Stomach (tissue), 9 donors: Measurements from ENCODE around the gene XYLT1. TPM values are rescaled to one million over a fixed set of nuclear protein-coding genes. Genes with fewer than 3 reads are reported as not detected.

Experiments
- DNase-seq, 2 donors: peaks; one replicate each; pipeline versions ENCODE4 v3.0.0 to v3.0.0-alpha.2; 2013 to 2019
- H3K27ac ChIP-seq, 5 donors: fragments of 200-600 bp in 4 of 5; sonication (generic) in 4 of 5; one replicate each; pipeline ENCODE4 v1.5.1; 2013 to 2019; ENCODE audit warnings: mild to moderate bottlenecking in 1 of 5, moderate library complexity in 1 of 5
- H3K27me3 ChIP-seq, 3 donors: fragments of 200-600 bp; sonication (generic); one replicate each; pipeline ENCODE4 v1.5.1; 2017 to 2019; ENCODE audit warnings: mixed run types in 1 of 3
- H3K36me3 ChIP-seq, 4 donors: fragments of 200-600 bp; sonication (generic); 1 replicate in 3 of 4; 2 replicates in 1 of 4; pipeline ENCODE4 v1.5.1; 2016 to 2019
- H3K4me1 ChIP-seq, 4 donors: fragments of 200-600 bp; sonication (generic); one replicate each; pipeline ENCODE4 v1.5.1; 2016 to 2019
- H3K4me3 ChIP-seq, 4 donors: fragments of 200-600 bp; sonication (generic) in 3 of 4; one replicate each; pipeline ENCODE4 v1.5.1; 2016 to 2019; ENCODE audit warnings: mild to moderate bottlenecking in 1 of 4
- H3K9me3 ChIP-seq, 4 donors: fragments of 200-600 bp; sonication (generic); one replicate each; pipeline ENCODE4 v1.5.1; 2016 to 2019
- CTCF ChIP-seq, 7 experiments: fragments of 450-650 bp in 4 of 7; fragments of 200-600 bp in 3 of 7; sonication (generic) in 3 of 7; IDR thresholded peaks; one replicate each; pipeline ENCODE4 v1.5.1; 2016 to 2019; ENCODE audit warnings: antibody characterized with exemption in 7 of 7, control low read depth in 2 of 7, mild to moderate bottlenecking in 1 of 7
- EP300 ChIP-seq: sonication (generic); formaldehyde crosslinking; IDR thresholded peaks from one replicate; pipeline ENCODE4 v1.6.1; 2017; ENCODE audit warnings: antibody characterized with exemption
- POLR2A ChIP-seq, 4 donors: fragments of 450-650 bp; IDR thresholded peaks; one replicate each; pipeline ENCODE4 v1.6.1; 2016; ENCODE audit warnings: antibody characterized with exemption in 4 of 4, control low read depth in 2 of 4, mild to moderate bottlenecking in 1 of 4, moderate library complexity in 1 of 4
- POLR2AphosphoS5 ChIP-seq, 3 donors: sonication (generic); formaldehyde crosslinking; IDR thresholded peaks; one replicate each; pipeline ENCODE4 v1.6.1; 2016; ENCODE audit warnings: antibody characterized with exemption in 3 of 3
- WGBS, 5 donors: extraction: QIAGEN DNeasy Blood & Tissue Kit in 3 of 5; methylation state at CpG; one replicate each; pipeline versions ENCODE4 v1.1.5 to v1.1.7; 2013 to 2018; 5-methylcytosine and 5-hydroxymethylcytosine counted together
- intact Hi-C: fragments of 100-400 bp; cut with DNase I; formaldehyde crosslinking; loops from one replicate; pipeline ENCODE4 v1.15.1; 2023; ENCODE audit warnings: low total_unique reads
- polyA plus RNA-seq, 3 donors: library from polyadenylated mRNA; stranded (reverse); fragments of 200-250 nt; gene quantifications; one replicate each; pipeline ENCODE4 v1.2.3, GENCODE V29; 2013
- total RNA-seq, 5 donors: library from RNA; depleted of rRNA; stranded (reverse); fragments of >200 nt; gene quantifications; one replicate each; pipeline versions ENCODE4 v1.1.0 to v1.2.3, GENCODE V29; 2014 to 2016
- donor health status: healthy with polysubstance abuse.
- donor health status: Bipolar disorder and iron deficiency.
- donor health status: healthy.

The XYLT1 gene
- total and polyA plus RNA-seq, 8 donors = 0.87 to 59.5 (median 9.5) TPM

GRCh38 chr16:17076092-17076754 lies 394.5 kb downstream of the XYLT1 start:
- H3K27me3 ChIP-seq = peaks cover 0 to 13% (median 0%) of the 10 kb centered on the region in 3 donors
- H3K4me3 ChIP-seq = no peak overlapping the region
- no peaks in the 10 kb centered on the region for H3K9me3 ChIP-seq
- TF ChIP-seq CTCF (IDR thresholded peaks at IDR 0.05) (no peak), EP300 (no peak), POLR2A (IDR thresholded peaks at IDR 0.05) (no peak), POLR2AphosphoS5 (IDR thresholded peaks at IDR 0.05) (no peak)
- no peak overlapping the region for H3K27ac ChIP-seq
- DNase-seq = peak in 1 of 2 donors; percentile 10
- intact Hi-C loops = no loop called here
- H3K4me1 ChIP-seq = peaks cover 0 to under 1% (median 0%) of the 10 kb centered on the region in 4 donors
- WGBS, 5 donors = 57 to 73% (median 62%) methylated on average over 9 of the region's 9 CpGs
- no peaks in the 10 kb centered on the region for H3K36me3 ChIP-seq

- Histone ChIP-seq H3K27ac (no peak overlapping the region), H3K9me3 (no peaks in the 10 kb centered on the region), H3K4me3 (no peak overlapping the region), H3K27me3 (peaks cover 0 to 17% (median 0%) of the 10 kb centered on the region in 3 donors), H3K36me3 (no peaks in the 10 kb centered on the region), H3K4me1 (peaks cover 0 to 7% (median 0%) of the 10 kb centered on the region in 4 donors)
- 67 to 88% (median 79%) methylated on average over 2 of the region's 2 CpGs for WGBS, 5 donors
- no peak for DNase-seq
- TF ChIP-seq CTCF (IDR thresholded peaks at IDR 0.05) (no peak), POLR2A (IDR thresholded peaks at IDR 0.05) (no peak)
- intact Hi-C loops = no loop called here
These were observed 398.7 kb downstream of the XYLT1 start for GRCh38 chr16:17072104-17072503.

- TF ChIP-seq POLR2AphosphoS5 (IDR thresholded peaks at IDR 0.05) (no peak), EP300 (no peak), CTCF (IDR thresholded peaks at IDR 0.05) (no peak), POLR2A (IDR thresholded peaks at IDR 0.05) (no peak)
- Histone ChIP-seq H3K4me3 (peak overlapping the region in 1 of 4 donors; percentile 15), H3K27ac (no peak overlapping the region), H3K36me3 (no peaks in the 10 kb centered on the region), H3K9me3 (no peaks in the 10 kb centered on the region), H3K27me3 (peaks cover 0 to 15% (median 0%) of the 10 kb centered on the region in 3 donors), H3K4me1 (peaks cover 0 to 7% (median 0%) of the 10 kb centered on the region in 4 donors)
- intact Hi-C loops = no loop called here
- 28 to 41% (median 32%) methylated on average over 13 to 16 of the region's 16 CpGs for WGBS, 5 donors
- DNase-seq = peak; percentile 49 to 73
These were observed 399.7 kb downstream of the XYLT1 start for GRCh38 chr16:17070882-17071592.

- Histone ChIP-seq H3K36me3 (no peaks in the 10 kb centered on the region), H3K4me3 (no peak overlapping the region), H3K27me3 (peaks cover 0 to 7% (median 0%) of the 10 kb centered on the region in 3 donors), H3K27ac (no peak overlapping the region), H3K4me1 (peaks cover 0 to 7% (median 0%) of the 10 kb centered on the region in 4 donors), H3K9me3 (no peaks in the 10 kb centered on the region)
- intact Hi-C loops = no loop called here
- DNase-seq = no peak
- no peak for TF ChIP-seq EP300
- no peak for TF ChIP-seq POLR2A (IDR thresholded peaks at IDR 0.05)
- no peak for TF ChIP-seq POLR2AphosphoS5 (IDR thresholded peaks at IDR 0.05)
- no peak for TF ChIP-seq CTCF (IDR thresholded peaks at IDR 0.05)
- whole genome bisulfite sequencing, 5 donors = 81 to 92% (median 85%) methylated on average over 2 of the region's 2 CpGs
These were observed 401.1 kb downstream of the XYLT1 start for GRCh38 chr16:17069681-17070080.
